ENCODE results near the gene C2CD3. TPM values are rescaled to one million over a fixed set of nuclear protein-coding genes. Genes with fewer than 3 reads are reported as not detected.

Gene C2CD3
- total and polyA plus RNA-seq, 9 of the 15 experiments (the other 6 are each of a cell fraction or from before 2014, with no cell fraction given): 4.4 to 20.2 (median 15.4) TPM

GRCh38 chr11:74019860-74020259 lies 150.9 kb downstream of the C2CD3 start:
- intact Hi-C loops (cut with micrococcal nuclease): no loop called here
- BruUV-seq (replicated peaks): no TSS peak
- ATAC-seq: no peak

More at GRCh38 chr11:74019860-74020259, 150.9 kb downstream of the C2CD3 start:
- H3K9me1 ChIP-seq (ENCODE audit: control insufficient read depth, insufficient read depth, low read length): no peaks in the 10 kb centered on the region
- H3K9ac ChIP-seq (ENCODE audit: insufficient read depth in 1 of 2, low read depth in 2 of 2, low read length in 2 of 2): no peak overlapping the region; a peak in 1 of 4 replicates
- no peak for TF ChIP-seq ZNF121 (CRISPR knock-in tag; conservative IDR thresholded peaks at IDR 0.05)
- no peak for TF ChIP-seq ZZZ3 (IDR thresholded peaks at IDR 0.05)
- no peak for TF ChIP-seq TRIM25 (IDR thresholded peaks at IDR 0.05; ENCODE audit: borderline replicate concordance)
- no peak for TF ChIP-seq HSF4 (CRISPR knock-in tag; IDR thresholded peaks at IDR 0.05; ENCODE audit: borderline replicate concordance)
- TF ChIP-seq ZFPM2 (CRISPR knock-in tag; IDR thresholded peaks at IDR 0.05): no peak
- no peak for TF ChIP-seq ZNF23 (CRISPR knock-in tag; IDR thresholded peaks at IDR 0.05)
- no peak for TF ChIP-seq ZSCAN29 (IDR thresholded peaks at IDR 0.05)
- TF ChIP-seq EWSR1 (IDR thresholded peaks at IDR 0.05; ENCODE audit: borderline replicate concordance, low read depth, partially characterized antibody): no peak
- TF ChIP-seq U2AF1 (optimal IDR thresholded peaks at IDR 0.05; ENCODE audit: low read depth, low read length): no peak
- no peak for TF ChIP-seq PHF8 (IDR thresholded peaks at IDR 0.05; ENCODE audit: borderline replicate concordance, low read length)
- TF ChIP-seq ETV6 (IDR thresholded peaks at IDR 0.05; ENCODE audit: borderline replicate concordance in 1 of 2, low read depth in 2 of 2, low read length in 1 of 2): no peak
- no peak for TF ChIP-seq ETV6 (CRISPR knock-in tag; IDR thresholded peaks at IDR 0.05; ENCODE audit: borderline replicate concordance)
- no peak for TF ChIP-seq FOXA3 (CRISPR knock-in tag; conservative IDR thresholded peaks at IDR 0.05 in 1 of 2, IDR thresholded peaks at IDR 0.05 in 1 of 2)
- TF ChIP-seq DACH1 (IDR thresholded peaks at IDR 0.05; ENCODE audit: partially characterized antibody): no peak
- no peak for TF ChIP-seq PKNOX1 (IDR thresholded peaks at IDR 0.05)
- TF ChIP-seq FOXM1 (IDR thresholded peaks at IDR 0.05; ENCODE audit: low read depth): no peak
- TF ChIP-seq FOXM1 (CRISPR knock-in tag; IDR thresholded peaks at IDR 0.05; ENCODE audit: low read depth): no peak
- TF ChIP-seq HES1 (IDR thresholded peaks at IDR 0.05; ENCODE audit: low read depth): no peak
- no peak for TF ChIP-seq PHB2 (IDR thresholded peaks at IDR 0.05; ENCODE audit: low read depth)
- no peak for TF ChIP-seq RBM17 (IDR thresholded peaks at IDR 0.05; ENCODE audit: borderline replicate concordance, low read depth, low read length)
- no peak for TF ChIP-seq ZNF583 (CRISPR knock-in tag; IDR thresholded peaks at IDR 0.05)
- 79% methylated on average over 4 of the region's 4 CpGs for WGBS (ENCODE audit: insufficient coverage, low coverage, missing lambda C conversion rate)
- CTCF ChIA-PET (ENCODE audit: low intra/inter-chr PET ratio): no interaction called here
- no peak overlapping the region for H3K27ac ChIP-seq (ENCODE audit: extremely low read depth, low read depth, low read length)
- H3K36me3 ChIP-seq (ENCODE audit: control insufficient read depth, insufficient read depth, low read length): no peaks in the 10 kb centered on the region; the same call in 2 of the 3 replicates
- in situ Hi-C loops (cut with MboI): no loop called here
- H3K4me2 ChIP-seq (ENCODE audit: insufficient read depth, low read length): no peak overlapping the region
- H2AFZ ChIP-seq (ENCODE audit: low read depth, low read length): no peak overlapping the region
- FAIRE-seq (no peak), DNase-seq (ENCODE audit: extremely low read depth in 1 of 4, low spot score in 3 of 4) (no peak)
- no peaks in the 10 kb centered on the region for H3K27me3 ChIP-seq (ENCODE audit: control insufficient read depth in 2 of 2, insufficient read depth in 2 of 2, low read length in 2 of 2)
- H4K20me1 ChIP-seq (replicated peaks; ENCODE audit: control insufficient read depth, insufficient read depth, low read length): peaks cover 6% of the 10 kb centered on the region
- no peaks in the 10 kb centered on the region for H3K79me2 ChIP-seq (ENCODE audit: control insufficient read depth, insufficient read depth, low read length)
- peaks cover 17 to 27% of the 10 kb centered on the region in 2 experiments; a peak in 4 of 5 replicates for H3K4me1 ChIP-seq (replicated peaks in 1 of 2; ENCODE audit: control insufficient read depth in 2 of 2, insufficient read depth in 2 of 2, low read length in 2 of 2)
- H3K9me3 ChIP-seq (replicated peaks; ENCODE audit: control insufficient read depth, insufficient read depth, low read depth, low read length): no peaks in the 10 kb centered on the region
- no peak overlapping the region for H3K4me3 ChIP-seq
- POLR2A ChIA-PET: interaction anchor here (0.6 to 0.8 kb wide), 2 partner anchors 10 to 864 kb away, joined by 3 read pairs; no protein-coding TSS in a partner anchor
